ENCODE measurements around the gene GFM2. TPM values are rescaled to one million over a fixed set of nuclear protein-coding genes. Genes with fewer than 3 reads are reported as not detected.

GFM2 gene
- polyA plus RNA-seq, 1 of the 3 experiments (the other 2 are of a cell fraction), result 29.5 TPM

DNA sequence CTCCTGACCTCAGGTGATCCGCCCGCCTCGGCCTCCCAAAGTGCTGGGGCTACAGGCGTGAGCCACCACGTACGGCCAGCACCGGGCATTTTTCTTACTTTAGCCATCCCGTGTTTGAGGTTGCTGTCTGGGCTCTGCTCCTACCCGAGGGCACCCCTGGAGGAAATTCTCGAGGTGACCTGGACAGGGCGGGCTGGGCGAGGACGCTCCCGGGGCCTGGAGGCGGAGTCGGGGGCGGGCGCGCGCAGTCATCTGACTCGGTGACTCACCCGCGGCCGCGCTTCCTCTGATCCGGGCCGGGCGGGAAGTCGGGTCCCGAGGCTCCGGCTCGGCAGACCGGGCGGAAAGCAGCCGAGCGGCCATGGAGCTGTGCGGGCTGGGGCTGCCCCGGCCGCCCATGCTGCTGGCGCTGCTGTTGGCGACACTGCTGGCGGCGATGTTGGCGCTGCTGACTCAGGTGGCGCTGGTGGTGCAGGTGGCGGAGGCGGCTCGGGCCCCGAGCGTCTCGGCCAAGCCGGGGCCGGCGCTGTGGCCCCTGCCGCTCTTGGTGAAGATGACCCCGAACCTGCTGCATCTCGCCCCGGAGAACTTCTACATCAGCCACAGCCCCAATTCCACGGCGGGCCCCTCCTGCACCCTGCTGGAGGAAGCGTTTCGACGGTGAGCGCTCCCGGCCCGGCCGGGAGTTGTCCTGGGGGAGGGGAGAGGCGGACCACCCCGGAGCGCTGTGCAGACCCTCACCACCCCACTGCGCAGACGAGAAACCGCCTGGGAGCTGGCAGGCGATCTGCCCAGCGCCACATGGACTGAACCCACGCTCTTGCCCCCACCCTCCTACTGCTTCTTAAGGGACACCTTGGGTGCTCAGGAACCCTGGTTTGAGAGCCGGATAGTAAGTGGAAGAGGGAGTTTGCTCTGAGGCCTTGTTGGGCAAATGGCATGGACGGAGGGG, 81.7 kb downstream of the GFM2 start, which contains the start of gene HEXB:
HEXB (plus strand) TSS at position 334 of the 952 bp plus-strand sequence; CDS start at position 362, 28 bp downstream.
- H2AFZ ChIP-seq (ENCODE audit: low read depth), result peak within 1 kb of the TSS; percentile 87
- peak within 1 kb of the TSS; percentile 92 for H3K4me2 ChIP-seq
- WGBS (ENCODE audit: low lambda C conversion rate), result 34% methylated on average over 14 of the region's 78 CpGs
- H3K9ac ChIP-seq, result peak within 1 kb of the TSS; percentile 79
- H4K20me1 ChIP-seq (ENCODE audit: insufficient read depth), result no peaks in the 10 kb centered on the region
- H3K36me3 ChIP-seq (replicated peaks in 1 of 2; ENCODE audit: control insufficient read depth in 1 of 2, insufficient read depth in 2 of 2, low read length in 1 of 2), result peaks cover 8 to 11% of the 10 kb centered on the region in 2 experiments
- H3K79me2 ChIP-seq (ENCODE audit: insufficient read depth), result peaks cover 18% of the 10 kb centered on the region
- no peaks in the 10 kb centered on the region for H3K9me2 ChIP-seq
- no peaks in the 10 kb centered on the region for H3K27me3 ChIP-seq (ENCODE audit: insufficient read depth)
- peak; percentile 95 for DNase-seq
- peak within 1 kb of the TSS; percentile 76 to 82 for H3K4me3 ChIP-seq (ENCODE audit: low read depth in 2 of 2, low read length in 1 of 2)
- peak within 1 kb of the TSS in 1 of 2 experiments; percentile 20; a peak in 1 of 4 replicates for H3K27ac ChIP-seq (ENCODE audit: low read depth in 2 of 2, low read length in 1 of 2)
- peaks cover 0 to 14% of the 10 kb centered on the region in 2 experiments; a peak in 1 of 4 replicates for H3K4me1 ChIP-seq (ENCODE audit: control insufficient read depth in 1 of 2, insufficient read depth in 2 of 2, low read depth in 1 of 2, low read length in 1 of 2)
- peaks cover 4% of the 10 kb centered on the region for H3F3A ChIP-seq (replicated peaks; ENCODE audit: insufficient read depth)
- peak; percentile 35; the same call in 1 of the 2 replicates for TF ChIP-seq JUND (IDR thresholded peaks at IDR 0.05)
- TF ChIP-seq MXI1 (IDR thresholded peaks at IDR 0.05; ENCODE audit: low read depth, low read length), result 0 out of 2 replicates have a peak, but pooled peaks have one; percentile 7
- TF ChIP-seq, protein P1, sequence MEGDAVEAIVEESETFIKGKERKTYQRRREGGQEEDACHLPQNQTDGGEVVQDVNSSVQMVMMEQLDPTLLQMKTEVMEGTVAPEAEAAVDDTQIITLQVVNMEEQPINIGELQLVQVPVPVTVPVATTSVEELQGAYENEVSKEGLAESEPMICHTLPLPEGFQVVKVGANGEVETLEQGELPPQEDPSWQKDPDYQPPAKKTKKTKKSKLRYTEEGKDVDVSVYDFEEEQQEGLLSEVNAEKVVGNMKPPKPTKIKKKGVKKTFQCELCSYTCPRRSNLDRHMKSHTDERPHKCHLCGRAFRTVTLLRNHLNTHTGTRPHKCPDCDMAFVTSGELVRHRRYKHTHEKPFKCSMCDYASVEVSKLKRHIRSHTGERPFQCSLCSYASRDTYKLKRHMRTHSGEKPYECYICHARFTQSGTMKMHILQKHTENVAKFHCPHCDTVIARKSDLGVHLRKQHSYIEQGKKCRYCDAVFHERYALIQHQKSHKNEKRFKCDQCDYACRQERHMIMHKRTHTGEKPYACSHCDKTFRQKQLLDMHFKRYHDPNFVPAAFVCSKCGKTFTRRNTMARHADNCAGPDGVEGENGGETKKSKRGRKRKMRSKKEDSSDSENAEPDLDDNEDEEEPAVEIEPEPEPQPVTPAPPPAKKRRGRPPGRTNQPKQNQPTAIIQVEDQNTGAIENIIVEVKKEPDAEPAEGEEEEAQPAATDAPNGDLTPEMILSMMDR (IDR thresholded peaks at IDR 0.05), result no peak
- TF ChIP-seq, protein P2, sequence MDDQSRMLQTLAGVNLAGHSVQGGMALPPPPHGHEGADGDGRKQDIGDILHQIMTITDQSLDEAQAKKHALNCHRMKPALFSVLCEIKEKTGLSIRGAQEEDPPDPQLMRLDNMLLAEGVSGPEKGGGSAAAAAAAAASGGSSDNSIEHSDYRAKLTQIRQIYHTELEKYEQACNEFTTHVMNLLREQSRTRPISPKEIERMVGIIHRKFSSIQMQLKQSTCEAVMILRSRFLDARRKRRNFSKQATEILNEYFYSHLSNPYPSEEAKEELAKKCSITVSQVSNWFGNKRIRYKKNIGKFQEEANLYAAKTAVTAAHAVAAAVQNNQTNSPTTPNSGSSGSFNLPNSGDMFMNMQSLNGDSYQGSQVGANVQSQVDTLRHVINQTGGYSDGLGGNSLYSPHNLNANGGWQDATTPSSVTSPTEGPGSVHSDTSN (IDR thresholded peaks at IDR 0.05), result 0 out of 2 replicates have a peak, but pooled peaks have one; percentile 5
- no peak for TF ChIP-seq RAD21 (IDR thresholded peaks at IDR 0.05; ENCODE audit: low read length)
- TF ChIP-seq, protein P3, sequence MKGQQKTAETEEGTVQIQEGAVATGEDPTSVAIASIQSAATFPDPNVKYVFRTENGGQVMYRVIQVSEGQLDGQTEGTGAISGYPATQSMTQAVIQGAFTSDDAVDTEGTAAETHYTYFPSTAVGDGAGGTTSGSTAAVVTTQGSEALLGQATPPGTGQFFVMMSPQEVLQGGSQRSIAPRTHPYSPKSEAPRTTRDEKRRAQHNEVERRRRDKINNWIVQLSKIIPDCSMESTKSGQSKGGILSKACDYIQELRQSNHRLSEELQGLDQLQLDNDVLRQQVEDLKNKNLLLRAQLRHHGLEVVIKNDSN (IDR thresholded peaks at IDR 0.05; ENCODE audit: borderline replicate concordance, low read depth), result peak; percentile 84
- TF ChIP-seq MAX (IDR thresholded peaks at IDR 0.05; ENCODE audit: low read depth), result no peak
- peak; percentile 44; the same call in 1 of the 2 replicates for TF ChIP-seq GABPA (IDR thresholded peaks at IDR 0.05; ENCODE audit: low read depth)
- TF ChIP-seq SIN3A (IDR thresholded peaks at IDR 0.05; ENCODE audit: borderline replicate concordance, low read depth, low read length), result 0 out of 2 replicates have a peak, but pooled peaks have one; percentile 24
- no peak for TF ChIP-seq RXRA (IDR thresholded peaks at IDR 0.05; ENCODE audit: borderline replicate concordance, low read depth)
- TF ChIP-seq TAF1 (IDR thresholded peaks at IDR 0.05; ENCODE audit: borderline replicate concordance, low read depth, low read length), result peak; percentile 73; the same call in 1 of the 2 replicates
- TF ChIP-seq FOSL2 (IDR thresholded peaks at IDR 0.05; ENCODE audit: borderline replicate concordance, low read depth), result peak; percentile 76
- peak; percentile 62; the same call in 1 of the 2 replicates for TF ChIP-seq YY1 (IDR thresholded peaks at IDR 0.05; ENCODE audit: low read depth)
- no peak for TF ChIP-seq GATA2 (CRISPR knock-in tag; IDR thresholded peaks at IDR 0.05)
- TF ChIP-seq FOXM1 (IDR thresholded peaks at IDR 0.05; ENCODE audit: low read depth), result 0 out of 2 replicates have a peak, but pooled peaks have one; percentile 14
- TF ChIP-seq FOXJ3 (CRISPR knock-in tag; IDR thresholded peaks at IDR 0.05), result no peak
- TF ChIP-seq POLR2AphosphoS5 (IDR thresholded peaks at IDR 0.05; ENCODE audit: low read depth, low read length), result peak; percentile 76; the same call in 1 of the 2 replicates
- ChIA-PET POLR2A (no interaction called here), CTCF (interaction anchor here (0.5 to 4.1 kb wide), 6 partner anchors 9 to 81 kb away, joined by 3 to 15 read pairs (median 3); partner anchors contain the start of genes GFM2 and NSA2)
- no peaks in the 10 kb centered on the region for H3K9me3 ChIP-seq
